GM23248 (cell line): ENCODE measurements around the gene CISH.

Experiments
- EZH2 ChIP-seq: fragments of 200-600 bp; sonication (generic); IDR thresholded peaks from 2 replicates; pipeline ENCODE4 v1.6.1; 2018; ENCODE audit warnings: antibody characterized with exemption, mild to moderate bottlenecking; ENCODE audit not compliant: insufficient read depth, poor library complexity, severe bottlenecking
- EZH2phosphoT487 ChIP-seq: fragments of 200-600 bp; sonication (generic); IDR thresholded peaks from 2 replicates; pipeline ENCODE4 v1.6.1; 2018; ENCODE audit warnings: antibody characterized with exemption, moderate library complexity, mild to moderate bottlenecking, low read depth; ENCODE audit not compliant: insufficient read depth

DNA sequence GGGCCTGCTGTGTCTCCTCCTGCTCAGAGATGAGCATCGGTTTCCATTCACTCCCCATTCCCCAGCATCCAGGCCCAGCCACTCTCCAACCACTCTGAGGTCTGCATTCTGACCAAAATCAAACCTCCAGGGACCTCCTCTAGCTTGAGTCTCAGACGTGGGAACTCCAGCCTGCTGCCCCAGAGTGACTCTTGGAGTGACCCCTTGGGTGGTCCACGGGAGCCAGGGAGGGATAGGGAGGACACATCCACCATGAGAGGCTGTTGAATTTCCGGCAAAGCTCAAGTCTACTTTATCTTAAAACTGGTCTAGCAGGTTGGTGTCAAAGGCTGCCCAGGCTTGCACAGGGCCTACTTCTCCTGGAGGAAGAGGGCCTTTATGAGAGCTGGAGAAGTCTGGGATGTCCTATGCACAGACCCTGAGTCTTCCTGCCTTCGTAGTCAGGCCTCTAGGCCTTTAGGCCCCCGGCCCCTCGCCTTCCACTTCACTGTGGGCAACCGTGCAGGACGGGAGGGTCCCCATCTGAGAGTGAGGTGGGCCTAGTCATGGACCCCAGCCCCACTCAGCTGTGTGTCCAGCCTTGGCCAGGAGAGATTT is 8.9 kb downstream of the CISH start:
- TF ChIP-seq EZH2 (no peak), EZH2phosphoT487 (no peak)
